B cell (primary cell): Measurements from ENCODE around the gene PIGC. TPM values are rescaled to one million over a fixed set of nuclear protein-coding genes. Genes with fewer than 3 reads are reported as not detected.

Source experiments
- ATAC-seq: fragments of 200-7000 bp; cut with Tn5 transposase; one replicate; pipeline ENCODE4 v1.10.0; 2021; ENCODE audit warnings: low read depth, mild to moderate bottlenecking, moderate number of reproducible peaks, moderate library complexity
- CTCF ChIA-PET: fragments of 350-600 bp; sonication (Branson Sonifier 250); formaldehyde crosslinking; loops from one replicate; lab custom pipeline; 2021; ENCODE audit warnings: antibody characterized with exemption, inconsistent platforms; lab: Charles Lee
- POLR2A ChIA-PET: fragments of 350-600 bp; sonication (Branson Sonifier 250); formaldehyde crosslinking; loops from one replicate; lab custom pipeline; 2021; ENCODE audit warnings: antibody characterized with exemption; lab: Charles Lee
- DNase-seq: peaks from one replicate; pipeline ENCODE4 v3.0.0; 2013
- H2AFZ ChIP-seq: 2 replicates; pipeline ENCODE4 v1.6.1; 2012; ENCODE audit warnings: mild to moderate bottlenecking, low read depth, low read length; ENCODE audit not compliant: insufficient read depth, poor library complexity, severe bottlenecking
- H3K27ac ChIP-seq, 2 donors: 1 replicate in 1 of 2; 2 replicates in 1 of 2; pipeline ENCODE4 v1.5.1; 2012 to 2013; ENCODE audit warnings: low read length in 2 of 2, mild to moderate bottlenecking in 2 of 2, moderate library complexity in 1 of 2
- H3K27me3 ChIP-seq, 4 experiments: fragments of 200-600 bp in 1 of 4; sonication (generic) in 1 of 4; replicated peaks in 1 of 4; 1 replicate in 2 of 4; 2 replicates in 2 of 4; pipeline versions ENCODE4 v1.6.1 to v1.7.0; 2013 to 2016; ENCODE audit warnings: low read length in 3 of 4, mild to moderate bottlenecking in 2 of 4, mixed read lengths in 1 of 4, moderate library complexity in 1 of 4; ENCODE audit not compliant: insufficient read depth in 4 of 4, control insufficient read depth in 3 of 4; ENCODE audit errors: control extremely low read depth in 1 of 4
- H3K36me3 ChIP-seq, 2 experiments: replicated peaks in 1 of 2; 1 replicate in 1 of 2; 2 replicates in 1 of 2; pipeline versions ENCODE4 v1.6.1 to v1.7.1; 2013; ENCODE audit warnings: low read length in 1 of 2; ENCODE audit not compliant: insufficient read depth in 2 of 2, control insufficient read depth in 1 of 2; ENCODE audit errors: control extremely low read depth in 1 of 2, extremely low read depth in 1 of 2
- H3K4me1 ChIP-seq, 2 donors: fragments of 200-600 bp in 1 of 2; sonication (generic) in 1 of 2; 1 replicate in 1 of 2; 2 replicates in 1 of 2; pipeline versions ENCODE4 v1.5.1 to v1.6.1; 2013 to 2017; ENCODE audit warnings: low read length in 2 of 2; ENCODE audit not compliant: control insufficient read depth in 2 of 2, insufficient read depth in 2 of 2
- H3K4me2 ChIP-seq: replicated peaks from 2 replicates; pipeline ENCODE3; 2012; ENCODE audit warnings: mild to moderate bottlenecking, low read depth, low read length; ENCODE audit not compliant: poor library complexity, severe bottlenecking
- H3K4me3 ChIP-seq, 5 experiments: fragments of 200-600 bp in 1 of 5; sonication (generic) in 1 of 5; 1 replicate in 3 of 5; 2 replicates in 2 of 5; pipeline versions ENCODE4 v1.5.1 to v1.7.0; 2011 to 2016; ENCODE audit warnings: low read length in 4 of 5, mild to moderate bottlenecking in 4 of 5, low read depth in 2 of 5, control low read depth in 1 of 5, moderate library complexity in 1 of 5; ENCODE audit not compliant: insufficient read depth in 1 of 5; ENCODE audit errors: control extremely low read depth in 1 of 5, extremely low read depth in 1 of 5
- H3K79me2 ChIP-seq: fragments of 200-600 bp; sonication (generic); one replicate; pipeline ENCODE4 v1.6.0; 2016; ENCODE audit warnings: low read length; ENCODE audit not compliant: control insufficient read depth, insufficient read depth
- H3K9ac ChIP-seq: fragments of 200-600 bp; sonication (generic); 2 replicates; pipeline ENCODE4 v1.6.1; 2017; ENCODE audit warnings: mild to moderate bottlenecking, low read length, moderate library complexity
- H3K9me3 ChIP-seq, 3 donors: one replicate each; pipeline versions ENCODE4 v1.6.1 to v1.7.1; 2013; ENCODE audit warnings: low read length in 2 of 3; ENCODE audit not compliant: control insufficient read depth in 2 of 3, insufficient read depth in 1 of 3; ENCODE audit errors: control extremely low read depth in 1 of 3
- H4K20me1 ChIP-seq: 2 replicates; pipeline ENCODE4 v1.6.0; 2012; ENCODE audit warnings: mild to moderate bottlenecking, low read length; ENCODE audit not compliant: insufficient read depth, control insufficient read depth, poor library complexity, severe bottlenecking
- H3K27ac Mint-ChIP-seq: one replicate; pipeline ENCODE4 v1.8.0; 2021; ENCODE audit warnings: mixed read lengths
- H3K27me3 Mint-ChIP-seq: one replicate; pipeline ENCODE4 v1.8.0; 2021; ENCODE audit warnings: mixed read lengths
- H3K4me1 Mint-ChIP-seq: one replicate; pipeline ENCODE4 v1.8.0; 2021; ENCODE audit warnings: mixed read lengths
- H3K4me3 Mint-ChIP-seq: one replicate; pipeline ENCODE4 v1.8.0; 2021; ENCODE audit warnings: mixed read lengths
- H3K9me3 Mint-ChIP-seq: one replicate; pipeline ENCODE4 v1.8.0; 2022; ENCODE audit warnings: mixed read lengths; ENCODE audit not compliant: insufficient read depth
- CTCF ChIP-seq: fragments of 200-600 bp; IDR thresholded peaks from one replicate; pipeline ENCODE4 v1.8.0; 2022; ENCODE audit warnings: antibody characterized with exemption, mild to moderate bottlenecking
- EZH2 ChIP-seq: IDR thresholded peaks from 2 replicates; pipeline ENCODE4 v1.6.1; 2012; ENCODE audit warnings: borderline replicate concordance, low read depth, mild to moderate bottlenecking, moderate library complexity, low read length; ENCODE audit not compliant: insufficient read depth, poor library complexity, severe bottlenecking
- WGBS: methylation state at CpG from one replicate; pipeline ENCODE4 v1.1.5; 2013; ENCODE audit warnings: missing lambda C conversion rate; ENCODE audit not compliant: insufficient coverage; 5-methylcytosine and 5-hydroxymethylcytosine counted together
- intact Hi-C: fragments of 100-400 bp; cut with micrococcal nuclease; formaldehyde crosslinking; loops from one replicate; pipeline ENCODE4 v1.10.0; 2022
- polyA plus RNA-seq: library from polyadenylated mRNA; depleted of rRNA; stranded (reverse); fragments of >200 nt; gene quantifications from 2 replicates; pipeline ENCODE4 v1.2.3, GENCODE V29; 2012
- total RNA-seq, 2 donors: library from RNA; stranded (reverse); fragments of 120-200 nt in 1 of 2; gene quantifications; 1 replicate in 1 of 2; 2 replicates in 1 of 2; pipeline versions ENCODE4 v1.2.3 to v1.2.4, GENCODE V29; 2013 to 2022

Gene PIGC
- total and polyA plus RNA-seq, 2 donors (not counting 1 experiment from before 2014, with no cell fraction given): 16.2 to 28.8 TPM

- Histone ChIP-seq H3K27me3 (no peaks in the 10 kb centered on the region), H3K79me2 (peaks cover 4% of the 10 kb centered on the region), H3K27ac (no peak overlapping the region), H3K9me3 (no peaks in the 10 kb centered on the region), H2AFZ (no peak overlapping the region), H3K4me1 (peaks cover 10 to 12% of the 10 kb centered on the region in 2 donors), H3K9ac (no peak overlapping the region), H3K4me2 (no peak overlapping the region), H3K36me3 (peaks cover 0 to 3% of the 10 kb centered on the region in 2 experiments), H4K20me1 (no peaks in the 10 kb centered on the region), H3K4me3 (no peak overlapping the region)
- intact Hi-C loops: no loop called here
- H3K4me3 Mint-ChIP-seq: no peak overlapping the region
- WGBS: 87% methylated on average over 8 of the region's 9 CpGs
- H3K27ac Mint-ChIP-seq: no peak overlapping the region
- H3K9me3 Mint-ChIP-seq: no peaks in the 10 kb centered on the region
- DNase-seq (no peak), ATAC-seq (no peak)
- ChIA-PET CTCF (interaction anchor here (0.5 to 3.8 kb wide), 8 partner anchors 10 to 631 kb away, joined by 3 to 54 read pairs (median 3); partner anchors contain the start of gene PIGC), POLR2A (no interaction called here)
- peaks cover 15% of the 10 kb centered on the region for H3K4me1 Mint-ChIP-seq
- TF ChIP-seq EZH2: no peak
- TF ChIP-seq CTCF: no peak
- H3K27me3 Mint-ChIP-seq: no peaks in the 10 kb centered on the region
Measured at GRCh38 chr1:172431721-172432192, 12.1 kb downstream of the PIGC start.

- H3K79me2 ChIP-seq: peaks cover 4% of the 10 kb centered on the region
- POLR2A ChIA-PET: no interaction called here
- intact Hi-C loops: no loop called here
Measured at GRCh38 chr1:172431204-172431603, 12.7 kb downstream of the PIGC start.

More at GRCh38 chr1:172431204-172431603, 12.7 kb downstream of the PIGC start:
- no peak overlapping the region for H3K4me3 Mint-ChIP-seq
- H3K4me1 ChIP-seq: peaks cover 10 to 12% of the 10 kb centered on the region in 2 donors
- no peaks in the 10 kb centered on the region for H3K27me3 Mint-ChIP-seq
- no peaks in the 10 kb centered on the region for H3K9me3 ChIP-seq
- no peaks in the 10 kb centered on the region for H3K27me3 ChIP-seq
- H3K4me2 ChIP-seq: no peak overlapping the region
- no peak overlapping the region for H3K27ac ChIP-seq
- H3K4me3 ChIP-seq: no peak overlapping the region
- H3K9me3 Mint-ChIP-seq: no peaks in the 10 kb centered on the region
- TF ChIP-seq CTCF (no peak), EZH2 (no peak)
- H3K9ac ChIP-seq: no peak overlapping the region
- H4K20me1 ChIP-seq: no peaks in the 10 kb centered on the region
- peaks cover 15% of the 10 kb centered on the region for H3K4me1 Mint-ChIP-seq
- H3K36me3 ChIP-seq: peaks cover 0 to 3% of the 10 kb centered on the region in 2 experiments
- no peak overlapping the region for H2AFZ ChIP-seq
- CTCF ChIA-PET: interaction anchor here (0.7 to 3.8 kb wide), 6 partner anchors 13 to 631 kb away, joined by 3 to 54 read pairs (median 4); partner anchors contain the start of gene PIGC
- DNase-seq (no peak), ATAC-seq (no peak)
- WGBS: no CpG with 5 or more reads among the region's 2 CpGs
- H3K27ac Mint-ChIP-seq: no peak overlapping the region
